Measurements from ENCODE around the gene UQCC3.

Gene UQCC3

GRCh38 chr11:62715150-62716130, 44.0 kb downstream of the UQCC3 start:
- Histone ChIP-seq H3K4me1 (ENCODE audit: control insufficient read depth, low read length) (peaks cover 3% of the 10 kb centered on the region), H3K27ac (ENCODE audit: low read depth, low read length) (no peak overlapping the region), H3K9me2 (replicated peaks; ENCODE audit: control insufficient read depth, low read length) (no peaks in the 10 kb centered on the region), H3K4me3 (ENCODE audit: low read length) (no peak overlapping the region), H4K20me1 (ENCODE audit: control insufficient read depth, insufficient read depth, low read depth, low read length) (no peaks in the 10 kb centered on the region), H3K79me2 (ENCODE audit: control insufficient read depth, low read length) (peaks cover 42% of the 10 kb centered on the region), H3F3A (ENCODE audit: control insufficient read depth, insufficient read depth) (peaks cover 56% of the 10 kb centered on the region), H3K36me3 (ENCODE audit: control insufficient read depth, low read length) (peaks cover 94% of the 10 kb centered on the region), H3K9me3 (ENCODE audit: control insufficient read depth, insufficient read depth, low read length) (no peaks in the 10 kb centered on the region), H3K4me2 (ENCODE audit: low read length) (no peak overlapping the region), H3K27me3 (ENCODE audit: control insufficient read depth, low read length) (no peaks in the 10 kb centered on the region)
- TF ChIP-seq CTCF (IDR thresholded peaks at IDR 0.05; ENCODE audit: low read depth, low read length, poor library complexity, severe bottlenecking) (no peak), EZH2phosphoT487 (IDR thresholded peaks at IDR 0.05; ENCODE audit: borderline replicate concordance, low read length) (no peak)

DNA sequence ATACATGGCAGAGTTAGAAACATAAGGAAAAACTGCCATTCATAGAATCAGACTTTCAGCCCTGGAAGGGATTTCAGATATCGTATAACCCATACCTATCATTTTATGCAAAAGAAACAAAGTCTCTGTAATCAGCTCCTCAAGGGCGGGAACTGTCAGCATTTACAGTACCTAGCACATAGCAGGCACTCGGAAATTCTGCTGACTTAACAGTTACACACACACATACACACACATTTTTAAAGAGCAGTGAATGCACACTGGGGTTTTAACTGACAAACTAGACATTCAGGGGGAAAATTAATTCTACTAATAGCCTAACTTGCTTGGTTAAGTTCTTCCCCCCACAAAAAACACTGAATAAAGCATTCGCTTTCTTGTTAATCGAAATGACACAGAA, 44.7 kb downstream of the UQCC3 start:
- Histone ChIP-seq H3K4me3 (ENCODE audit: low read length) (no peak overlapping the region), H3K79me2 (ENCODE audit: control insufficient read depth, low read length) (peaks cover 48% of the 10 kb centered on the region), H3K27ac (ENCODE audit: low read depth, low read length) (no peak overlapping the region), H3K36me3 (ENCODE audit: control insufficient read depth, low read length) (peaks cover 95% of the 10 kb centered on the region), H3K9me2 (replicated peaks; ENCODE audit: control insufficient read depth, low read length) (no peaks in the 10 kb centered on the region), H3F3A (ENCODE audit: control insufficient read depth, insufficient read depth) (peaks cover 50% of the 10 kb centered on the region), H3K9me3 (ENCODE audit: control insufficient read depth, insufficient read depth, low read length) (no peaks in the 10 kb centered on the region), H4K20me1 (ENCODE audit: control insufficient read depth, insufficient read depth, low read depth, low read length) (no peaks in the 10 kb centered on the region), H3K4me1 (ENCODE audit: control insufficient read depth, low read length) (no peaks in the 10 kb centered on the region), H3K4me2 (ENCODE audit: low read length) (no peak overlapping the region), H3K27me3 (ENCODE audit: control insufficient read depth, low read length) (no peaks in the 10 kb centered on the region)
- TF ChIP-seq EZH2phosphoT487 (IDR thresholded peaks at IDR 0.05; ENCODE audit: borderline replicate concordance, low read length) (no peak), CTCF (IDR thresholded peaks at IDR 0.05; ENCODE audit: low read depth, low read length, poor library complexity, severe bottlenecking) (no peak)

DNA sequence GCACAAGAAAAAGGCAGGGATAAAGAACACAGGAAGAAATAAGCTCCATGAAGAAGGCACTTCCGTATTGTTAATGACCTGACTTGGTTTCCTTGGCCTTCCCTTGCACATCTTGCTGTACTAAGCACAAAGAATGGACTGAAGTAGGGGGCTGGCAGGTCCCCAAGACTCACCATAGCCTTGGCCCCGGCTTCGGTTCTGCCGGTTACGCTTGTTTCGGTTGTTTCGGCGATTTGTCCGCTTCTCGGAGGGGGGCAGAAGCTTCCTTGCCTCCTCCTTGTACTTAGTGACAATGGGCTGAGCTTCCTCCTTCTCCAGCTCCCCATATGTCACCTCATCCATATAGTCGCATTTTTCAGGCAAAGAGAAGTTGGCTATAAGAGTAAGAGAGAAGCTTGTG, 45.3 kb downstream of the UQCC3 start:
- TF ChIP-seq EZH2phosphoT487 (IDR thresholded peaks at IDR 0.05; ENCODE audit: borderline replicate concordance, low read length) (no peak), CTCF (IDR thresholded peaks at IDR 0.05; ENCODE audit: low read depth, low read length, poor library complexity, severe bottlenecking) (no peak)
- Histone ChIP-seq H3K9me2 (replicated peaks; ENCODE audit: control insufficient read depth, low read length) (no peaks in the 10 kb centered on the region), H3K4me1 (ENCODE audit: control insufficient read depth, low read length) (no peaks in the 10 kb centered on the region), H3K4me3 (ENCODE audit: low read length) (no peak overlapping the region), H3K4me2 (ENCODE audit: low read length) (no peak overlapping the region), H3K79me2 (ENCODE audit: control insufficient read depth, low read length) (peaks cover 54% of the 10 kb centered on the region), H4K20me1 (ENCODE audit: control insufficient read depth, insufficient read depth, low read depth, low read length) (no peaks in the 10 kb centered on the region), H3F3A (ENCODE audit: control insufficient read depth, insufficient read depth) (peaks cover 44% of the 10 kb centered on the region), H3K9me3 (ENCODE audit: control insufficient read depth, insufficient read depth, low read length) (no peaks in the 10 kb centered on the region), H3K36me3 (ENCODE audit: control insufficient read depth, low read length) (peaks cover 96% of the 10 kb centered on the region), H3K27me3 (ENCODE audit: control insufficient read depth, low read length) (no peaks in the 10 kb centered on the region), H3K27ac (ENCODE audit: low read depth, low read length) (no peak overlapping the region)
